ENCODE results near the gene GCGR.

DNA sequence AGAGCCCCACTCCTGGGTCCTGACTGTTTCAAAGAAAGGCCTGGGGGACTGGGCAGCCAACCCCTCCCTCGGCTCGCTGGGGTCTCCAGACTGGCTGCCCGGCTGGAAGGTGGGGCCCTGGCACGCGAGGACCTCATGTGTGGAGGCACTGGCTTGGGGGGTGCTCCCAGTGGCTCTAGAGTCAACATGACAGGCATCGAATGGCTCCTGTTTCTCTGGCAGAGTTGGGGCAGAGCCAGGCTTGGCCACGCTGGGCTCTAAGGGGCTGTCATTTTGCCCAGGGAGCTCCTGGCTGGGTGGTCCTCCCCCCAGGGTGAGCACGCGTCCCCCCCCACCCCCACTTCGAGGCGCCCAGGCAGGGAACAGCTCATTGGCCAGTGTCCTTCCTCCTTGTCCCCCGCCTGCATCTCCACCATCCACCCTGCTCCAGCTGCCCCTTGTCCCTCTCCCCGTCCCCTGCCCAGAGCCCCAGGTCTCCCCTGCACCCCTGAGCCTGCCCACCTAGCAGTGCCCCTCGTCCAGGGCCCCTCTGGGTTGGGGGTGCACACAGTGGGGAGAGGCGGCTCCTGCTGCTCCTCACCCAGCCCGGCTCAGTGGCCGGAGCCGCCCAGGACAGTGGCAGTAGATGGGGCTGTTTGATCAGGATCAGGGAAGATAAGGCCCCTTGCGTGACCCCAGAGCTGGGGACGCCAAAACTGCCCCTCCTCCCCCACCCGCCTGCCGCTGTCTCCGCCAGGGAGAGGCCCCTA lies 2.7 kb downstream of the GCGR start:
- no peak for TF ChIP-seq POLR2A (IDR thresholded peaks at IDR 0.05)
- TF ChIP-seq, protein P1, sequence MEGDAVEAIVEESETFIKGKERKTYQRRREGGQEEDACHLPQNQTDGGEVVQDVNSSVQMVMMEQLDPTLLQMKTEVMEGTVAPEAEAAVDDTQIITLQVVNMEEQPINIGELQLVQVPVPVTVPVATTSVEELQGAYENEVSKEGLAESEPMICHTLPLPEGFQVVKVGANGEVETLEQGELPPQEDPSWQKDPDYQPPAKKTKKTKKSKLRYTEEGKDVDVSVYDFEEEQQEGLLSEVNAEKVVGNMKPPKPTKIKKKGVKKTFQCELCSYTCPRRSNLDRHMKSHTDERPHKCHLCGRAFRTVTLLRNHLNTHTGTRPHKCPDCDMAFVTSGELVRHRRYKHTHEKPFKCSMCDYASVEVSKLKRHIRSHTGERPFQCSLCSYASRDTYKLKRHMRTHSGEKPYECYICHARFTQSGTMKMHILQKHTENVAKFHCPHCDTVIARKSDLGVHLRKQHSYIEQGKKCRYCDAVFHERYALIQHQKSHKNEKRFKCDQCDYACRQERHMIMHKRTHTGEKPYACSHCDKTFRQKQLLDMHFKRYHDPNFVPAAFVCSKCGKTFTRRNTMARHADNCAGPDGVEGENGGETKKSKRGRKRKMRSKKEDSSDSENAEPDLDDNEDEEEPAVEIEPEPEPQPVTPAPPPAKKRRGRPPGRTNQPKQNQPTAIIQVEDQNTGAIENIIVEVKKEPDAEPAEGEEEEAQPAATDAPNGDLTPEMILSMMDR (IDR thresholded peaks at IDR 0.05) = no peak

Measured in tibial nerve (tissue), 3 donors.